ENCODE measurements around the gene SEMA6B.
"Not testable (repeated sequence)": the region's sequence is repeated elsewhere in the genome, so short reads cannot be mapped to it uniquely, and the experiment has no call there.

The SEMA6B gene

GRCh38 chr19:4552525-4552819, 7.0 kb downstream of the SEMA6B start:
- H3K4me1 ChIP-seq (ENCODE audit: control insufficient read depth, insufficient read depth, low read length), result peaks cover 1% of the 10 kb centered on the region
- peaks cover 69% of the 10 kb centered on the region for H3K36me3 ChIP-seq (ENCODE audit: control insufficient read depth, insufficient read depth, low read length)
- no peak overlapping the region for H3K9ac ChIP-seq (ENCODE audit: low read depth, low read length)
- no peaks in the 10 kb centered on the region for H3K9me3 ChIP-seq (ENCODE audit: control insufficient read depth, insufficient read depth, low read length)
- no peaks in the 10 kb centered on the region for H3K27me3 ChIP-seq (ENCODE audit: control insufficient read depth, insufficient read depth, low read length)
- no peak overlapping the region for H3K4me3 ChIP-seq (ENCODE audit: low read depth, low read length)

GRCh38 chr19:4550479-4551050, 8.9 kb downstream of the SEMA6B start:
- Histone ChIP-seq H3K4me1 (ENCODE audit: control insufficient read depth, insufficient read depth, low read length) (no peaks in the 10 kb centered on the region), H3K36me3 (ENCODE audit: control insufficient read depth, insufficient read depth, low read length) (peaks cover 59% of the 10 kb centered on the region), H3K27me3 (ENCODE audit: control insufficient read depth, insufficient read depth, low read length) (no peaks in the 10 kb centered on the region), H3K4me3 (ENCODE audit: low read depth, low read length) (no peak overlapping the region), H3K9me3 (ENCODE audit: control insufficient read depth, insufficient read depth, low read length) (no peaks in the 10 kb centered on the region), H3K9ac (ENCODE audit: low read depth, low read length) (no peak overlapping the region)

GRCh38 chr19:4550018-4550417, 9.5 kb downstream of the SEMA6B start:
- Histone ChIP-seq H3K4me1 (ENCODE audit: control insufficient read depth, insufficient read depth, low read length) (no peaks in the 10 kb centered on the region), H3K27me3 (ENCODE audit: control insufficient read depth, insufficient read depth, low read length) (no peaks in the 10 kb centered on the region)

GRCh38 chr19:4548238-4548584, 11.3 kb downstream of the SEMA6B start:
- Histone ChIP-seq H3K27me3 (ENCODE audit: control insufficient read depth, insufficient read depth, low read length) (no peaks in the 10 kb centered on the region), H3K9ac (ENCODE audit: low read depth, low read length) (no peak overlapping the region), H3K36me3 (ENCODE audit: control insufficient read depth, insufficient read depth, low read length) (peaks cover 40% of the 10 kb centered on the region), H3K4me1 (ENCODE audit: control insufficient read depth, insufficient read depth, low read length) (no peaks in the 10 kb centered on the region), H3K4me3 (ENCODE audit: low read depth, low read length) (no peak overlapping the region), H3K9me3 (ENCODE audit: control insufficient read depth, insufficient read depth, low read length) (no peaks in the 10 kb centered on the region)

More at GRCh38 chr19:4550018-4550417, 9.5 kb downstream of the SEMA6B start:
- peaks cover 54% of the 10 kb centered on the region for H3K36me3 ChIP-seq (ENCODE audit: control insufficient read depth, insufficient read depth, low read length)
- H3K9me3 ChIP-seq (ENCODE audit: control insufficient read depth, insufficient read depth, low read length), result no peaks in the 10 kb centered on the region
- no peak overlapping the region for H3K9ac ChIP-seq (ENCODE audit: low read depth, low read length)
- no peak overlapping the region for H3K4me3 ChIP-seq (ENCODE audit: low read depth, low read length)

- H3K4me3 ChIP-seq (ENCODE audit: low read depth, low read length), result no peak overlapping the region
- H3K9me3 ChIP-seq (ENCODE audit: control insufficient read depth, insufficient read depth, low read length), result no peaks in the 10 kb centered on the region
- no peaks in the 10 kb centered on the region for H3K27me3 ChIP-seq (ENCODE audit: control insufficient read depth, insufficient read depth, low read length)
- H3K9ac ChIP-seq (ENCODE audit: low read depth, low read length), result no peak overlapping the region
- H3K4me1 ChIP-seq (ENCODE audit: control insufficient read depth, insufficient read depth, low read length), result no peaks in the 10 kb centered on the region
- peaks cover 34% of the 10 kb centered on the region for H3K36me3 ChIP-seq (ENCODE audit: control insufficient read depth, insufficient read depth, low read length)
Observed at GRCh38 chr19:4547303-4548237, 11.9 kb downstream of the SEMA6B start.

GRCh38 chr19:4543842-4544647, 15.4 kb downstream of the SEMA6B start:
- Histone ChIP-seq H3K27me3 (ENCODE audit: control insufficient read depth, insufficient read depth, low read length) (no peaks in the 10 kb centered on the region), H3K9me3 (ENCODE audit: control insufficient read depth, insufficient read depth, low read length) (no peaks in the 10 kb centered on the region), H3K36me3 (ENCODE audit: control insufficient read depth, insufficient read depth, low read length) (peaks cover 15% of the 10 kb centered on the region), H3K4me3 (ENCODE audit: low read depth, low read length) (no peak overlapping the region), H3K4me1 (ENCODE audit: control insufficient read depth, insufficient read depth, low read length) (peaks cover 2% of the 10 kb centered on the region), H3K9ac (ENCODE audit: low read depth, low read length) (no peak overlapping the region)

GRCh38 chr19:4542896-4543841, 16.3 kb downstream of the SEMA6B start:
- Histone ChIP-seq H3K27me3 (ENCODE audit: control insufficient read depth, insufficient read depth, low read length) (no peaks in the 10 kb centered on the region), H3K9ac (ENCODE audit: low read depth, low read length) (no peak overlapping the region), H3K4me3 (ENCODE audit: low read depth, low read length) (no peak overlapping the region), H3K4me1 (ENCODE audit: control insufficient read depth, insufficient read depth, low read length) (peaks cover 2% of the 10 kb centered on the region), H3K36me3 (ENCODE audit: control insufficient read depth, insufficient read depth, low read length) (peaks cover 6% of the 10 kb centered on the region), H3K9me3 (ENCODE audit: control insufficient read depth, insufficient read depth, low read length) (no peaks in the 10 kb centered on the region)

- H3K9ac ChIP-seq (ENCODE audit: low read depth, low read length); H3K4me3 ChIP-seq (ENCODE audit: low read depth, low read length); H3K36me3 ChIP-seq (ENCODE audit: control insufficient read depth, insufficient read depth, low read length): not testable (repeated sequence)
Observed at GRCh38 chr19:4541806-4542145, 17.7 kb downstream of the SEMA6B start.

GRCh38 chr19:4541114-4541805, 18.2 kb downstream of the SEMA6B start:
- Histone ChIP-seq H3K4me3 (ENCODE audit: low read depth, low read length) (no peak overlapping the region), H3K36me3 (ENCODE audit: control insufficient read depth, insufficient read depth, low read length) (no peaks in the 10 kb centered on the region), H3K9me3 (ENCODE audit: control insufficient read depth, insufficient read depth, low read length) (no peaks in the 10 kb centered on the region), H3K9ac (ENCODE audit: low read depth, low read length) (no peak overlapping the region), H3K4me1 (ENCODE audit: control insufficient read depth, insufficient read depth, low read length) (peaks cover 2% of the 10 kb centered on the region), H3K27me3 (ENCODE audit: control insufficient read depth, insufficient read depth, low read length) (no peaks in the 10 kb centered on the region)

More at GRCh38 chr19:4541806-4542145, 17.7 kb downstream of the SEMA6B start:
- not testable (repeated sequence) for H3K9me3 ChIP-seq (ENCODE audit: control insufficient read depth, insufficient read depth, low read length); H3K4me1 ChIP-seq (ENCODE audit: control insufficient read depth, insufficient read depth, low read length); H3K27me3 ChIP-seq (ENCODE audit: control insufficient read depth, insufficient read depth, low read length)

GRCh38 chr19:4539693-4540581, 19.5 kb downstream of the SEMA6B start, which contains the start of gene LRG1:
LRG1 (minus strand) TSS chr19:4540036; CDS start chr19:4540013, 23 bp downstream.
- Histone ChIP-seq H3K9me3 (ENCODE audit: control insufficient read depth, insufficient read depth, low read length) (no peaks in the 10 kb centered on the region), H3K4me3 (ENCODE audit: low read depth, low read length) (no peak within 1 kb of the TSS), H3K36me3 (ENCODE audit: control insufficient read depth, insufficient read depth, low read length) (no peaks in the 10 kb centered on the region), H3K27me3 (ENCODE audit: control insufficient read depth, insufficient read depth, low read length) (no peaks in the 10 kb centered on the region), H3K9ac (ENCODE audit: low read depth, low read length) (no peak within 1 kb of the TSS), H3K4me1 (ENCODE audit: control insufficient read depth, insufficient read depth, low read length) (peaks cover 2% of the 10 kb centered on the region)
